WTC11 (cell line): ENCODE results near the gene ZNF586. TPM values are rescaled to one million over a fixed set of nuclear protein-coding genes. Genes with fewer than 3 reads are reported as not detected.

Experiments
- ATAC-seq: fragments of 200-7000 bp; cut with Tn5 transposase; 2 replicates; pipeline ENCODE4 v1.10.0; 2021; ENCODE audit warnings: mild to moderate bottlenecking, moderate library complexity
- CTCF ChIA-PET: fragments of 300-600 bp; sonication (Branson Sonifier 250); formaldehyde crosslinking; loops from one replicate; lab custom pipeline; 2021; ENCODE audit warnings: antibody characterized with exemption; lab: Charles Lee
- POLR2A ChIA-PET: fragments of 350-600 bp; sonication (Branson Sonifier 250); formaldehyde crosslinking; loops from one replicate; lab custom pipeline; 2021; ENCODE audit warnings: antibody characterized with exemption; lab: Charles Lee
- DNase-seq: peaks from one replicate; pipeline ENCODE4 v3.0.0; 2021; ENCODE audit warnings: low spot score
- H3K27ac Mint-ChIP-seq: 2 replicates; pipeline ENCODE4 v1.8.0; 2021; ENCODE audit warnings: mixed read lengths
- H3K27me3 Mint-ChIP-seq: 2 replicates; pipeline ENCODE4 v1.8.0; 2021; ENCODE audit warnings: low read depth, mild to moderate bottlenecking, moderate library complexity, mixed read lengths
- H3K36me3 Mint-ChIP-seq: 2 replicates; pipeline ENCODE4 v1.8.0; 2021; ENCODE audit warnings: mixed read lengths
- H3K4me1 Mint-ChIP-seq: 2 replicates; pipeline ENCODE4 v1.8.0; 2022; ENCODE audit warnings: mixed read lengths
- H3K4me3 Mint-ChIP-seq: 2 replicates; pipeline ENCODE4 v1.8.0; 2021; ENCODE audit warnings: mild to moderate bottlenecking, moderate library complexity, mixed read lengths
- H3K9me3 Mint-ChIP-seq: 2 replicates; pipeline ENCODE4 v1.8.0; 2021; ENCODE audit warnings: mixed read lengths
- CREB1 ChIP-seq: sonication (generic); formaldehyde crosslinking; IDR thresholded peaks from 2 replicates; pipeline ENCODE4 v1.8.0; 2023; ENCODE audit warnings: mild to moderate bottlenecking, missing genetic modification reagents
- CREM ChIP-seq: sonication (generic); formaldehyde crosslinking; IDR thresholded peaks from 2 replicates; pipeline ENCODE4 v1.8.1; 2022; ENCODE audit warnings: mild to moderate bottlenecking, missing genetic modification reagents, moderate library complexity
- EMX1 ChIP-seq: fragments of 250-450 bp; sonication (Bioruptor Pico); IDR thresholded peaks from 2 replicates; pipeline ENCODE4 v1.8.0; 2021; ENCODE audit warnings: mild to moderate bottlenecking
- GABPB1 ChIP-seq: sonication (generic); formaldehyde crosslinking; IDR thresholded peaks from 2 replicates; pipeline ENCODE4 v1.8.1; 2023; ENCODE audit warnings: mild to moderate bottlenecking, missing genetic modification reagents
- JUN ChIP-seq: sonication (generic); formaldehyde crosslinking; IDR thresholded peaks from 2 replicates; pipeline ENCODE4 v1.8.0; 2023; ENCODE audit warnings: mild to moderate bottlenecking, missing genetic modification reagents
- NR3C1 ChIP-seq: sonication (generic); formaldehyde crosslinking; conservative IDR thresholded peaks from 2 replicates; pipeline ENCODE4 v1.8.1; 2023; ENCODE audit warnings: low read depth, mild to moderate bottlenecking, missing genetic modification reagents
- SMAD4 ChIP-seq: sonication (generic); formaldehyde crosslinking; IDR thresholded peaks from 2 replicates; pipeline ENCODE4 v1.8.0; 2022; ENCODE audit warnings: mild to moderate bottlenecking, missing genetic modification reagents
- SOX15 ChIP-seq: fragments of 250-450 bp; sonication (Bioruptor Pico); IDR thresholded peaks from 2 replicates; pipeline ENCODE4 v1.9.0; 2021; ENCODE audit warnings: mild to moderate bottlenecking
- SP1 ChIP-seq: sonication (generic); formaldehyde crosslinking; conservative IDR thresholded peaks from 2 replicates; pipeline ENCODE4 v1.8.1; 2022; ENCODE audit warnings: missing genetic modification reagents
- TCF7 ChIP-seq: sonication (generic); formaldehyde crosslinking; IDR thresholded peaks from 2 replicates; pipeline ENCODE4 v1.8.0; 2022; ENCODE audit warnings: mild to moderate bottlenecking, low read depth, missing genetic modification reagents, moderate library complexity
- TEAD1 ChIP-seq: sonication (generic); formaldehyde crosslinking; IDR thresholded peaks from 2 replicates; pipeline ENCODE4 v1.8.0; 2022; ENCODE audit warnings: mild to moderate bottlenecking, missing genetic modification reagents
- TEAD4 ChIP-seq: sonication (generic); formaldehyde crosslinking; IDR thresholded peaks from 2 replicates; pipeline ENCODE4 v1.8.0; 2022; ENCODE audit warnings: mild to moderate bottlenecking, missing genetic modification reagents
- USF1 ChIP-seq: sonication (generic); formaldehyde crosslinking; IDR thresholded peaks from 2 replicates; pipeline ENCODE4 v1.8.0; 2022; ENCODE audit warnings: mild to moderate bottlenecking, missing genetic modification reagents
- ZBTB21 ChIP-seq: sonication (generic); formaldehyde crosslinking; IDR thresholded peaks from 2 replicates; pipeline ENCODE4 v1.8.1; 2023; ENCODE audit warnings: mild to moderate bottlenecking, missing genetic modification reagents, borderline replicate concordance
- ZNF138 ChIP-seq: sonication (generic); formaldehyde crosslinking; conservative IDR thresholded peaks from 2 replicates; pipeline ENCODE4 v1.8.1; 2022; ENCODE audit warnings: mild to moderate bottlenecking, moderate library complexity, missing genetic modification reagents
- ZNF396 ChIP-seq: fragments of 250-450 bp; sonication (Bioruptor Pico); IDR thresholded peaks from 2 replicates; pipeline ENCODE4 v1.8.0; 2021; ENCODE audit warnings: mild to moderate bottlenecking, moderate library complexity, borderline replicate concordance
- ZNF423 ChIP-seq: fragments of 250-450 bp; sonication (Bioruptor Pico); IDR thresholded peaks from 2 replicates; pipeline ENCODE4 v2.1.2; 2022; ENCODE audit warnings: mild to moderate bottlenecking, moderate library complexity
- ZNF532 ChIP-seq: fragments of 250-450 bp; sonication (Bioruptor Pico); IDR thresholded peaks from 2 replicates; pipeline ENCODE4 v1.9.0; 2021; ENCODE audit warnings: mild to moderate bottlenecking, borderline replicate concordance
- total RNA-seq: library from RNA; stranded (reverse); gene quantifications from 3 replicates; pipeline ENCODE4 v1.2.3, GENCODE V29; 2021
- TF ChIP-seq, protein P1 (sequence below): fragments of 250-450 bp; sonication (Bioruptor Pico); IDR thresholded peaks from 2 replicates; pipeline ENCODE4 v1.9.0; 2021; ENCODE audit warnings: moderate library complexity, mild to moderate bottlenecking, inconsistent platforms, borderline replicate concordance
- TF ChIP-seq, protein P2 (sequence below): sonication (generic); formaldehyde crosslinking; IDR thresholded peaks from 2 replicates; pipeline ENCODE4 v1.8.1; 2022; ENCODE audit warnings: mild to moderate bottlenecking, moderate library complexity, missing genetic modification reagents
- TF ChIP-seq, protein P3 (sequence below): sonication (generic); formaldehyde crosslinking; IDR thresholded peaks from 2 replicates; pipeline ENCODE4 v1.8.1; 2022; ENCODE audit warnings: low read depth, mild to moderate bottlenecking, moderate library complexity, missing genetic modification reagents, borderline replicate concordance
- TF ChIP-seq, protein P4 (sequence below): fragments of 250-450 bp; sonication (Bioruptor Pico); IDR thresholded peaks from 2 replicates; pipeline ENCODE4 v1.9.0; 2021; ENCODE audit warnings: mild to moderate bottlenecking

The ZNF586 gene
- total RNA-seq, 1 experiment from 2014 or later: 16.4 TPM

- H3K4me1 Mint-ChIP-seq: peaks cover 10% of the 10 kb centered on the region
Measured at GRCh38 chr19:57747472-57747807, 22.0 kb upstream of the ZNF586 start.

DNA sequence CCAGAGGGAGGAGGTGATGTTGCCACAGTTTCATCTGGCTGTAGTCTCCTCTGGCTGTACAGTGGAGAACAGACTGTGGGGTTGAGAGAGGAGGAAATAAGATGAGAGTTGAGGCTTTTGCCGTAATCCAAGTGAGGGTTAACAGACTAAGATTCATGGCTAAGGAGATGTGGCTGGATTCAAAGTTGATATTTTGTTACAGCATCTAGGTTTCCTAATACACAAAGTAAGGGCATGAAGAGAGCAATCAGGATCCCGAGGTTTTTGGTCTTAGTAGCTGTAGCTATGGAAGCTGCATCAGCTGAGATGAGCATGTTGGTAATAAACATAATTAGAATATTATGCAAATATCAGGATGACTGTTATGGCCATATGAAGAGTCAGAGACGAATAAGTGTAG, 21.4 kb upstream of the ZNF586 start:
- ChIA-PET POLR2A (interaction anchor here (1.8 to 2.2 kb wide), 2 partner anchors 39 to 67 kb away, joined by 7 to 9 read pairs; partner anchors contain the start of genes ZNF154 and ZNF552), CTCF (no interaction called here)
- Mint-ChIP-seq H3K27me3 (no peaks in the 10 kb centered on the region), H3K4me3 (peak overlapping the region; percentile 99), H3K9me3 (no peaks in the 10 kb centered on the region), H3K36me3 (peaks cover 45% of the 10 kb centered on the region), H3K27ac (no peak overlapping the region), H3K4me1 (peaks cover 10% of the 10 kb centered on the region)
- no peak for ATAC-seq
- TF ChIP-seq TEAD1 (CRISPR knock-in tag): no peak
- TF ChIP-seq CREM (CRISPR knock-in tag): no peak
- TF ChIP-seq USF1 (CRISPR knock-in tag): no peak
- no peak for TF ChIP-seq TEAD4 (CRISPR knock-in tag)
- TF ChIP-seq, protein P1, sequence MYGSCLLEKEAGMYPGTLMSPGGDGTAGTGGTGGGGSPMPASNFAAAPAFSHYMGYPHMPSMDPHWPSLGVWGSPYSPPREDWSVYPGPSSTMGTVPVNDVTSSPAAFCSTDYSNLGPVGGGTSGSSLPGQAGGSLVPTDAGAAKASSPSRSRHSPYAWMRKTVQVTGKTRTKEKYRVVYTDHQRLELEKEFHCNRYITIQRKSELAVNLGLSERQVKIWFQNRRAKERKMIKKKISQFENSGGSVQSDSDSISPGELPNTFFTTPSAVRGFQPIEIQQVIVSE (CRISPR knock-in tag): no peak
- no peak for TF ChIP-seq SMAD4 (CRISPR knock-in tag)
- no peak for TF ChIP-seq TCF7 (CRISPR knock-in tag)
- no peak for TF ChIP-seq GABPB1
- TF ChIP-seq, protein P2, sequence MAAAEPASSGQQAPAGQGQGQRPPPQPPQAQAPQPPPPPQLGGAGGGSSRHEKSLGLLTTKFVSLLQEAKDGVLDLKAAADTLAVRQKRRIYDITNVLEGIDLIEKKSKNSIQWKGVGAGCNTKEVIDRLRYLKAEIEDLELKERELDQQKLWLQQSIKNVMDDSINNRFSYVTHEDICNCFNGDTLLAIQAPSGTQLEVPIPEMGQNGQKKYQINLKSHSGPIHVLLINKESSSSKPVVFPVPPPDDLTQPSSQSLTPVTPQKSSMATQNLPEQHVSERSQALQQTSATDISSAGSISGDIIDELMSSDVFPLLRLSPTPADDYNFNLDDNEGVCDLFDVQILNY (CRISPR knock-in tag): no peak
- TF ChIP-seq ZNF532 (CRISPR knock-in tag): no peak
- TF ChIP-seq, protein P3, sequence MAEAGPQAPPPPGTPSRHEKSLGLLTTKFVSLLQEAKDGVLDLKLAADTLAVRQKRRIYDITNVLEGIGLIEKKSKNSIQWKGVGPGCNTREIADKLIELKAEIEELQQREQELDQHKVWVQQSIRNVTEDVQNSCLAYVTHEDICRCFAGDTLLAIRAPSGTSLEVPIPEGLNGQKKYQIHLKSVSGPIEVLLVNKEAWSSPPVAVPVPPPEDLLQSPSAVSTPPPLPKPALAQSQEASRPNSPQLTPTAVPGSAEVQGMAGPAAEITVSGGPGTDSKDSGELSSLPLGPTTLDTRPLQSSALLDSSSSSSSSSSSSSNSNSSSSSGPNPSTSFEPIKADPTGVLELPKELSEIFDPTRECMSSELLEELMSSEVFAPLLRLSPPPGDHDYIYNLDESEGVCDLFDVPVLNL (CRISPR knock-in tag): no peak
- no peak for TF ChIP-seq ZNF396 (CRISPR knock-in tag)
- no peak for TF ChIP-seq EMX1 (CRISPR knock-in tag)
- no peak for TF ChIP-seq ZNF423 (CRISPR knock-in tag)
- no peak for TF ChIP-seq SP1
- TF ChIP-seq, protein P4, sequence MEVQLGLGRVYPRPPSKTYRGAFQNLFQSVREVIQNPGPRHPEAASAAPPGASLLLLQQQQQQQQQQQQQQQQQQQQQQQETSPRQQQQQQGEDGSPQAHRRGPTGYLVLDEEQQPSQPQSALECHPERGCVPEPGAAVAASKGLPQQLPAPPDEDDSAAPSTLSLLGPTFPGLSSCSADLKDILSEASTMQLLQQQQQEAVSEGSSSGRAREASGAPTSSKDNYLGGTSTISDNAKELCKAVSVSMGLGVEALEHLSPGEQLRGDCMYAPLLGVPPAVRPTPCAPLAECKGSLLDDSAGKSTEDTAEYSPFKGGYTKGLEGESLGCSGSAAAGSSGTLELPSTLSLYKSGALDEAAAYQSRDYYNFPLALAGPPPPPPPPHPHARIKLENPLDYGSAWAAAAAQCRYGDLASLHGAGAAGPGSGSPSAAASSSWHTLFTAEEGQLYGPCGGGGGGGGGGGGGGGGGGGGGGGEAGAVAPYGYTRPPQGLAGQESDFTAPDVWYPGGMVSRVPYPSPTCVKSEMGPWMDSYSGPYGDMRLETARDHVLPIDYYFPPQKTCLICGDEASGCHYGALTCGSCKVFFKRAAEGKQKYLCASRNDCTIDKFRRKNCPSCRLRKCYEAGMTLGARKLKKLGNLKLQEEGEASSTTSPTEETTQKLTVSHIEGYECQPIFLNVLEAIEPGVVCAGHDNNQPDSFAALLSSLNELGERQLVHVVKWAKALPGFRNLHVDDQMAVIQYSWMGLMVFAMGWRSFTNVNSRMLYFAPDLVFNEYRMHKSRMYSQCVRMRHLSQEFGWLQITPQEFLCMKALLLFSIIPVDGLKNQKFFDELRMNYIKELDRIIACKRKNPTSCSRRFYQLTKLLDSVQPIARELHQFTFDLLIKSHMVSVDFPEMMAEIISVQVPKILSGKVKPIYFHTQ (CRISPR knock-in tag): no peak
- TF ChIP-seq JUN (CRISPR knock-in tag): no peak
- TF ChIP-seq ZNF138 (CRISPR knock-in tag): no peak
- no peak for TF ChIP-seq ZBTB21 (CRISPR knock-in tag)
- no peak for TF ChIP-seq NR3C1
- DNase-seq: no peak

More at GRCh38 chr19:57747472-57747807, 22.0 kb upstream of the ZNF586 start:
- Mint-ChIP-seq H3K36me3 (peaks cover 40% of the 10 kb centered on the region), H3K9me3 (no peaks in the 10 kb centered on the region)
- no peak for ATAC-seq
- POLR2A ChIA-PET: interaction anchor here (1.8 to 2.2 kb wide), 3 partner anchors 39 to 72 kb away, joined by 7 to 9 read pairs (median 8); partner anchors contain the start of genes ZNF154 and ZNF552
- TF ChIP-seq SOX15 (CRISPR knock-in tag) (no peak), CREB1 (no peak)
- TF ChIP-seq, all 79 proteins: peak for 0
- DNase-seq: no peak
- H3K27me3 Mint-ChIP-seq: no peaks in the 10 kb centered on the region
- peak overlapping the region; percentile 99 for H3K4me3 Mint-ChIP-seq
- CTCF ChIA-PET: interaction anchor here (0.9 to 1.6 kb wide), 3 partner anchors 9 to 270 kb away, joined by 3 to 8 read pairs (median 4); partner anchors contain the start of genes ZNF552 and ZNF772
- 0 out of 2 replicates have a peak overlapping the region, but pooled peaks have one; percentile 98 for H3K27ac Mint-ChIP-seq
